HepG2 (cell line): ENCODE measurements around the gene NUDT22. TPM values are rescaled to one million over a fixed set of nuclear protein-coding genes. Genes with fewer than 3 reads are reported as not detected.

Source experiments
- KIAA2018 ChIP-seq: sonication (generic); formaldehyde crosslinking; IDR thresholded peaks from 2 replicates; pipeline ENCODE4 v1.5.0; 2020; ENCODE audit warnings: mild to moderate bottlenecking, missing genetic modification reagents, borderline replicate concordance
- KLF11 ChIP-seq: IDR thresholded peaks from 2 replicates; pipeline ENCODE4 v1.6.1; 2016; ENCODE audit warnings: missing compliant biosample characterization
- NFE2 ChIP-seq: sonication (generic); formaldehyde crosslinking; IDR thresholded peaks from 2 replicates; pipeline ENCODE4 v1.4.0; 2020; ENCODE audit warnings: missing genetic modification reagents
- SMARCC2 ChIP-seq: fragments of 450-650 bp; IDR thresholded peaks from 2 replicates; pipeline ENCODE4 v1.6.1; 2017; ENCODE audit warnings: antibody characterized with exemption, mild to moderate bottlenecking
- STAG1 ChIP-seq: sonication (generic); formaldehyde crosslinking; IDR thresholded peaks from 2 replicates; pipeline ENCODE4 v1.4.0; 2020; ENCODE audit warnings: missing genetic modification reagents
- TRIM24 ChIP-seq: sonication (generic); formaldehyde crosslinking; IDR thresholded peaks from 2 replicates; pipeline ENCODE4 v1.8.0; 2022; ENCODE audit warnings: mild to moderate bottlenecking, missing genetic modification reagents
- ZBTB43 ChIP-seq: sonication (generic); formaldehyde crosslinking; conservative IDR thresholded peaks from 2 replicates; pipeline ENCODE4 v1.4.0; 2020; ENCODE audit warnings: missing genetic modification reagents
- ZHX1 ChIP-seq: sonication (generic); formaldehyde crosslinking; IDR thresholded peaks from 2 replicates; pipeline ENCODE4 v1.8.1; 2022; ENCODE audit warnings: low read depth, mild to moderate bottlenecking, missing genetic modification reagents
- ZNF335 ChIP-seq: sonication (generic); formaldehyde crosslinking; IDR thresholded peaks from 2 replicates; pipeline ENCODE4 v1.4.0; 2020; ENCODE audit warnings: missing genetic modification reagents
- ZNF574 ChIP-seq: sonication (generic); formaldehyde crosslinking; IDR thresholded peaks from 2 replicates; pipeline ENCODE4 v1.4.0; 2020; ENCODE audit warnings: missing genetic modification reagents
- ZNF580 ChIP-seq: IDR thresholded peaks from 2 replicates; pipeline ENCODE4 v1.6.1; 2016; ENCODE audit warnings: low read depth, borderline replicate concordance
- ZNF703 ChIP-seq: sonication (generic); formaldehyde crosslinking; IDR thresholded peaks from 2 replicates; pipeline ENCODE4 v1.5.1; 2020; ENCODE audit warnings: missing genetic modification reagents, mild to moderate bottlenecking, moderate library complexity, borderline replicate concordance
- ZSCAN21 ChIP-seq: sonication (generic); formaldehyde crosslinking; IDR thresholded peaks from 2 replicates; pipeline ENCODE4 v1.8.0; 2022; ENCODE audit warnings: mild to moderate bottlenecking, missing genetic modification reagents, moderate library complexity, borderline replicate concordance
- polyA plus RNA-seq, 8 experiments: library from polyadenylated mRNA; depleted of rRNA in 3 of 8; stranded (reverse) in 7 of 8; unstranded in 1 of 8; fragments of >200 nt; fragmentation: Illumina TruSeq in 4 of 8; extraction: Trizol in 4 of 8; gene quantifications; 2 replicates each; pipeline versions ENCODE4 v1.2.1 to v1.2.3, GENCODE V29; 2011 to 2016; ENCODE audit warnings: low read depth in 4 of 8, missing spikeins in 1 of 8, mixed read lengths in 1 of 8; ENCODE audit not compliant: insufficient read depth in 1 of 8
- total RNA-seq, 5 experiments: library from RNA; depleted of rRNA; stranded (reverse); fragments of >200 nt; fragmentation: Illumina TruSeq; extraction: Trizol; gene quantifications; 2 replicates each; pipeline ENCODE4 v1.2.3, GENCODE V29; 2016; ENCODE audit warnings: low read depth in 1 of 5

NUDT22 gene
- total and polyA plus RNA-seq, 2 of the 13 experiments (the other 11 are each of a cell fraction or from before 2014, with no cell fraction given) = 33.5 to 39.8 TPM

GRCh38 chr11:64185175-64185692, 40.8 kb upstream of the NUDT22 start (continued):
- TF ChIP-seq KIAA2018 = 0 out of 2 replicates have a peak, but pooled peaks have one; percentile 59
- TF ChIP-seq KLF11 = peak; percentile 27; the same call in 1 of the 2 replicates
- TF ChIP-seq ZHX1 (CRISPR knock-in tag) = 0 out of 2 replicates have a peak, but pooled peaks have one; percentile 14
- TF ChIP-seq ZBTB43 (CRISPR knock-in tag) = peak; percentile 71; the same call in 1 of the 2 replicates
- TF ChIP-seq TRIM24 (CRISPR knock-in tag) = no peak
- TF ChIP-seq ZSCAN21 (CRISPR knock-in tag) = peak; percentile 87; the same call in 1 of the 2 replicates
- peak; percentile 90 for TF ChIP-seq ZNF580 (CRISPR knock-in tag)
- peak; percentile 98 for TF ChIP-seq ZNF703 (CRISPR knock-in tag)
- 0 out of 2 replicates have a peak, but pooled peaks have one; percentile 32 for TF ChIP-seq NFE2 (CRISPR knock-in tag)
- TF ChIP-seq STAG1 (CRISPR knock-in tag) = no peak
- no peak for TF ChIP-seq SMARCC2
- peak; percentile 66; the same call in 1 of the 2 replicates for TF ChIP-seq ZNF335 (CRISPR knock-in tag)
- peak; percentile 74 for TF ChIP-seq ZNF574 (CRISPR knock-in tag)
